ENCODE results near the gene FBLN2.
"Not testable (repeated sequence)": the region's sequence is repeated elsewhere in the genome, so short reads cannot be mapped to it uniquely, and the experiment has no call there.

FBLN2 gene

GRCh38 chr3:13548696-13549622, at the start of gene FBLN2:
FBLN2 (plus strand) TSS chr3:13549125; CDS start chr3:13570356, 21,231 bp downstream.
- DNase-seq (ENCODE audit: low read depth) = peak; percentile 56

DNA sequence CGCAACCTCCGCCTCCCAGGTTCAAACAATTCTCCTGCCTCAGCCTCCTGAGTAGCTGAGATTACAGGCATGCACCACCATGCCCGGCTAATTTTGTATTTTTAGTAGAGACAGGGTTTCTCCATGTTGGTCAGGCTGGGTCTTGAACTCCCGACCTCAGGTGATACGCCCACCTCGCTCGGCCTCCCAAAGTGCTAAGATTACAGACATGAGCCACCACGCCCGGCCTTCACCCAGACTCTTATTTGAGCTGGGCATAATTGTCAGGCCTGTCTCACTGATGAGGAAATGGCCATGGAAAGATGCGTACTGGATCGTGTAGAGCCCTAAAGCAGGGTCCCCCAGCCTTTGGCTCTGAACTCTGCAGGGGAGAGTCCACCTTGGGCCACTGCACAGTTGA, 49.7 kb upstream of the FBLN2 start:
- not testable (repeated sequence) for DNase-seq (ENCODE audit: low read depth)

- DNase-seq (ENCODE audit: low read depth) = no peak
Observed at GRCh38 chr3:13500133-13500885, 48.6 kb upstream of the FBLN2 start.

GRCh38 chr3:13501056-13501455, 47.9 kb upstream of the FBLN2 start:
- no peak for DNase-seq (ENCODE audit: low read depth)

- no peak for DNase-seq (ENCODE audit: low read depth)
Observed at GRCh38 chr3:13501521-13501920, 47.4 kb upstream of the FBLN2 start.

- no peak for DNase-seq (ENCODE audit: low read depth)
Observed at GRCh38 chr3:13501958-13502790, 46.8 kb upstream of the FBLN2 start.

- no peak for DNase-seq (ENCODE audit: low read depth)
Observed at GRCh38 chr3:13502791-13503060, 46.2 kb upstream of the FBLN2 start.

GRCh38 chr3:13504161-13504831, 44.6 kb upstream of the FBLN2 start:
- no peak for DNase-seq (ENCODE audit: low read depth)

DNA sequence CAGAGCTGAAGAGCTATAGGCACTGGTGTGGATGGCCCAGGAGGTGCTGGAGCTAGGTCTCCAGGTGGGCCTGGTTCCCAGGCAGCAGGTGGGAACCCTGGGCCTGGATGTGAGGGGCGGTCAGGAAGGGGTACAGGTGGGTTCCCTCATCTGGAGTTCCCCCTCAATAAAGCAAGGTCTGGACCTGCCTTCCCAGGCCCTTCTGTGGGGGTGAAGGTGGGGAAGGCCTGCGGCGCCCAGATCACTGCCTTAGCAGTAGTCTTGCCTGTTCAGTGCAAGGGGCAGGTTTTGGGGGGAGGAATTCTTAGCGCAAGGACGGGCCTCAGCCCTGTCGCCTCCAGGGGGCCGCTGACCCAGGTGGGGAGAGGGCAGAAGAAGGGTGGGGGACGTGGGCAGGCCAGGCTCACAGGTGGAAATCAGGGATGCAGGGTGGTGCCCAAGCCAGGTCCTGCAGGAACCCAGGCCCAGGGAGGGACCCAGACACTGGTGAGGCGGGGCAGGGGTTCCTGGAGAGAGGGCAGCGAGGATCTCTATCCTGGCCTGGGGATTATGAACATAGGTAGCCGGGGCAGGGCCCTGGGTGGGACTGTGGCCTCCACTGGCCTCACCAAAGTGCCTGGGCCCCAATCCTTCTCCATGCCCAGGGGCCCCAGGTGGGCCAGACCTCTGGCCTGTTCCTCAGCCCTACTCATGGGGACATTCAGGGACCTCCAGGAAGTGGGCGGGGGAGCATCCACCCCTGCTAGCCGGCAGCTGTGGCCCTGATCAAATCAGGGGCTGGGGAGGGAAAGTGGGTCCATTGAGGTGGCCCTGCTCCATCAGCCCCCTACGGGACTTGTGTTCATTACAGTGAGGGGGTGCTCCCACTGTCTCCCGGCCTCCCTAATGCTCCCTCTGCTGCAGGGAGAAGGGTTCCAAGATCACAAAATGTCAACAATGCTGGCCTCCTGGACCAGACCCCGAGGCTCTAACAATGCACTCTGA, 43.5 kb upstream of the FBLN2 start:
- DNase-seq (ENCODE audit: low read depth) = no peak

DNA sequence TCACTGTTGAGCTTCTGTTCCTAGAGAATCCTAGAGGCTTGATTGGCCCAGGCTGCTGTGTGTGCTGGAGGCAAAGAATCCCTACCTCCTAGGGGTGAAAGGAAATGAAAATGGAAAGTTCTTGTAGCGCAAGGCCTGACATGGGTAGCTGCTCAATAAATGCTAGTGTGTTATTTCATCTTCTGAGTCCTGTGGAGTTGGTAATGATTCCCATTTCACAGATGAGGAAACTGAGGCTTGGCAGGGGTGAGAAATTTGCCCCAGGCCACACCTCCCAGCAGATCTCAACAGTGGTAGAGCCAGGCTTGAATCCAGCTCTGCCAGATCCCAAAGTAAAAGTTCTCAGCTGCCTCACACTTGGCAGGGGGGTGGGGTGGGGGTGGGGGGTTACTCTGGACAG, 42.7 kb upstream of the FBLN2 start:
- no peak for DNase-seq (ENCODE audit: low read depth)

GRCh38 chr3:13506680-13507079, 42.2 kb upstream of the FBLN2 start:
- no peak for DNase-seq (ENCODE audit: low read depth)

GRCh38 chr3:13507247-13507569, 41.7 kb upstream of the FBLN2 start:
- no peak for DNase-seq (ENCODE audit: low read depth)

DNA sequence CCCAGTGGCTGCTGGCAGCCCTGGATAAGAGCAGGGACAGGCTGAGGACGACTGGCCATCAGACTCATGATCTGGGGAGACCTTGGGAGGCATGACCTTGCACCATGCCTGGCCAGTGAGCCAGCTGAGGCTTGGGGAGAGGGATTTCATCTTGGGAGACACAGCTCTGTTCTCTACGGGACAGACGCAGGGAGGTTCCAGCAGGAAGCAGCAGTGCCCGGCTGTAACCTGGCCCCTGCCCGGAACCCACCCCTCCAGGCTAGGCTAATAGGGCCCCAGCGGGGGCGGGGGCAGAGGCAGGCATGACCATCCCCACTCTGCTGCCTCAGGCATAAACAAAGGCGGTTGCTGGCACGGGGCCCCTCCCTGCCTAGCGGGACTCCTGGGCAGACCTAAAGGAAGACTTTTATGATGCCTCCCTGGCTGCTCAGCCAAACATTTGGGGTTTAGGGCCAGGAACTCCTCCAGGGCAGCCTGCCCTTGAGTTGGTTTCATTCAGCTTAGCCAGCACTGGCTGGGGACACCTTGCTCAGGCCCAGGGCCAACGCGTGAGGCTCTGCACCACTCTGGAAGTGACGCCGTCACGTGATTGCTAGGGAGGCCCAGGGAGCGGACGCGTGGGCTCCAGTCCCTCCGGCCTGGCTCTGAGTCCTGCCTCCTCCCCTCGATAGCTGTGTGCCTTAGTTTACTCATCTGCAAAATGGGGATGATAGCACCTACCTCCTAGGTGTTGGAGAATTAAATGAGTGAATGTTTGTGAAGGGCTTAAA, 41.2 kb upstream of the FBLN2 start:
- DNase-seq (ENCODE audit: low read depth) = peak; percentile 35

- DNase-seq (ENCODE audit: low read depth) = no peak
Observed at GRCh38 chr3:13508496-13508895, 40.4 kb upstream of the FBLN2 start.

- no peak for DNase-seq (ENCODE audit: low read depth)
Observed at GRCh38 chr3:13509059-13509815, 39.7 kb upstream of the FBLN2 start.

DNA sequence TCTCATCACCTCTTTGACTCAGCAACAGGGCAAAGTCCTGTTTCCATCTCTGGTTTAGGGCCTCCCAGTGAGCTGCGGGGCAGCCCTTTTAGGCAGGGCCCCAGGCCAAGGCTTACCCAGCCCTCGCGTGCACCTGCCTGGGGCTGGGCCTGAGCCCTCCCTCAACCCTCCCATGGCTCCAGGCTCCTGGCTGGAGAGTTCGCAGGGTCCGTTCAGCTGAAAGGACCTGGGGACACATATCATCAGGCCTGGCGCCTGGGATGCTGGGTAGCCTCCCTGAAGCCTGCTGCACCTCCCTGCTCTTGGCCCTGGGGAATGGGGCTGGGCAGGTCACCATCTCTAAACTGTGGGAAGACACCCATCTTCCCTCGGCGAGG, 39.1 kb upstream of the FBLN2 start:
- no peak for DNase-seq (ENCODE audit: low read depth)

DNA sequence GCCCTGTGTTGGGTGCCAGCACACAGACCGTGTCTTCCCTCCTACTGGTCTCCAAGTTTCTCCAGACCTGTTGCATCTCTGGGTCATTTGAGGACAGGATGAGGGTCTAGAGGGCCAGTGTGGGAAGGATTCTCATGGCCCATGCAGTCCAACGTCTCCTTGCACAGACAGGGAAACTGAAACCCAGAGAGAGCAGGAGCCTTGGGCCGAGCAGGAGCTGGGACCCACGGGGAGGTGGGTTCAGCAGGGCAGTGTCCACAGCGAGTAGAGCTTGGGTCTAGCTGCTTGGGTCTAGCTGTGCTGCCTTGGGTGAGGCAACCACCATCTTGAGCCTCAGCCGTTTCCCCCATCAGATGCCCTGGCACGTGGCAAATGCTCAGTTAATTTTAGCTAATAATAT, 36.5 kb upstream of the FBLN2 start:
- no peak for DNase-seq (ENCODE audit: low read depth)

- peak; percentile 71 for DNase-seq (ENCODE audit: low read depth)
Observed at GRCh38 chr3:13513051-13513912, 35.6 kb upstream of the FBLN2 start.

Measured in GM04504 (cell line).